Vagina (tissue), 2 donors: ENCODE results near the gene GJA4. TPM values are rescaled to one million over a fixed set of nuclear protein-coding genes. Genes with fewer than 3 reads are reported as not detected.

Experiments
- DNase-seq, 2 donors: peaks; one replicate each; pipeline ENCODE4 v3.0.0-alpha.2; 2017; ENCODE audit errors: extremely low spot score in 2 of 2
- H3K27ac ChIP-seq: fragments of 200-600 bp; sonication (generic); one replicate; pipeline ENCODE4 v1.5.1; 2019
- H3K27me3 ChIP-seq: fragments of 200-600 bp; sonication (generic); one replicate; pipeline ENCODE4 v1.5.1; 2019
- H3K36me3 ChIP-seq, 2 donors: fragments of 200-600 bp; sonication (generic); one replicate each; pipeline ENCODE4 v1.5.1; 2017 to 2019
- H3K4me1 ChIP-seq: fragments of 200-600 bp; sonication (generic); one replicate; pipeline ENCODE4 v1.5.1; 2019
- H3K4me3 ChIP-seq, 2 donors: fragments of 200-600 bp; sonication (generic); 1 replicate in 1 of 2; 2 replicates in 1 of 2; pipeline ENCODE4 v1.5.1; 2016 to 2019
- H3K9me3 ChIP-seq: fragments of 200-600 bp; sonication (generic); one replicate; pipeline ENCODE4 v1.5.1; 2019
- POLR2A ChIP-seq, 2 donors: fragments of 450-650 bp; IDR thresholded peaks; one replicate each; pipeline ENCODE4 v1.6.1; 2017; ENCODE audit warnings: antibody characterized with exemption in 2 of 2, mild to moderate bottlenecking in 2 of 2, moderate library complexity in 2 of 2
- POLR2AphosphoS5 ChIP-seq, 2 donors: sonication (generic); formaldehyde crosslinking; IDR thresholded peaks; one replicate each; pipeline ENCODE4 v1.9.0; 2017; ENCODE audit warnings: antibody characterized with exemption in 2 of 2, mild to moderate bottlenecking in 2 of 2, low read depth in 1 of 2; ENCODE audit not compliant: insufficient read depth in 1 of 2
- intact Hi-C: fragments of 100-400 bp; cut with DNase I; formaldehyde crosslinking; loops from one replicate; pipeline ENCODE4 v1.15.1; 2023
- total RNA-seq: library from RNA; depleted of rRNA; stranded (reverse); fragments of >200 nt; gene quantifications from one replicate; pipeline ENCODE4 v1.2.3, GENCODE V29; 2016
- TF ChIP-seq, protein P1 (sequence below), 3 experiments: fragments of 450-650 bp in 2 of 3; fragments of 200-600 bp in 1 of 3; sonication (generic) in 1 of 3; IDR thresholded peaks; one replicate each; pipeline ENCODE4 v1.5.1; 2017 to 2019; ENCODE audit warnings: antibody characterized with exemption in 3 of 3, mild to moderate bottlenecking in 2 of 3, moderate library complexity in 2 of 3

Gene GJA4
- total RNA-seq, 1 donor from 2014 or later, result 28.5 TPM

- H3K9me3 ChIP-seq, result no peaks in the 10 kb centered on the region
- no peak for TF ChIP-seq POLR2A (IDR thresholded peaks at IDR 0.05)
- TF ChIP-seq POLR2AphosphoS5 (IDR thresholded peaks at IDR 0.05; ENCODE audit: insufficient read depth in 1 of 2, low read depth in 1 of 2), result no peak
- TF ChIP-seq, protein P1, sequence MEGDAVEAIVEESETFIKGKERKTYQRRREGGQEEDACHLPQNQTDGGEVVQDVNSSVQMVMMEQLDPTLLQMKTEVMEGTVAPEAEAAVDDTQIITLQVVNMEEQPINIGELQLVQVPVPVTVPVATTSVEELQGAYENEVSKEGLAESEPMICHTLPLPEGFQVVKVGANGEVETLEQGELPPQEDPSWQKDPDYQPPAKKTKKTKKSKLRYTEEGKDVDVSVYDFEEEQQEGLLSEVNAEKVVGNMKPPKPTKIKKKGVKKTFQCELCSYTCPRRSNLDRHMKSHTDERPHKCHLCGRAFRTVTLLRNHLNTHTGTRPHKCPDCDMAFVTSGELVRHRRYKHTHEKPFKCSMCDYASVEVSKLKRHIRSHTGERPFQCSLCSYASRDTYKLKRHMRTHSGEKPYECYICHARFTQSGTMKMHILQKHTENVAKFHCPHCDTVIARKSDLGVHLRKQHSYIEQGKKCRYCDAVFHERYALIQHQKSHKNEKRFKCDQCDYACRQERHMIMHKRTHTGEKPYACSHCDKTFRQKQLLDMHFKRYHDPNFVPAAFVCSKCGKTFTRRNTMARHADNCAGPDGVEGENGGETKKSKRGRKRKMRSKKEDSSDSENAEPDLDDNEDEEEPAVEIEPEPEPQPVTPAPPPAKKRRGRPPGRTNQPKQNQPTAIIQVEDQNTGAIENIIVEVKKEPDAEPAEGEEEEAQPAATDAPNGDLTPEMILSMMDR (IDR thresholded peaks at IDR 0.05), result no peak
- no peak for DNase-seq
- peak overlapping the region; percentile 16 to 40 for H3K4me3 ChIP-seq
- H3K4me1 ChIP-seq, result peaks cover 13% of the 10 kb centered on the region
- no peaks in the 10 kb centered on the region for H3K36me3 ChIP-seq
- H3K27ac ChIP-seq, result peak overlapping the region; percentile 39
- H3K27me3 ChIP-seq, result no peaks in the 10 kb centered on the region
- intact Hi-C loops, result loop anchor here (5.0 kb wide), 1 partner anchor 58 kb away; no protein-coding TSS in a partner anchor
Observed at GRCh38 chr1:34794790-34795180, 2.0 kb downstream of the GJA4 start.

- intact Hi-C loops, result loop anchor here (5.0 kb wide), 1 partner anchor 56 kb away; no protein-coding TSS in a partner anchor
- DNase-seq, result no peak
- TF ChIP-seq, protein P1 (IDR thresholded peaks at IDR 0.05), result no peak
- TF ChIP-seq POLR2AphosphoS5 (IDR thresholded peaks at IDR 0.05; ENCODE audit: insufficient read depth in 1 of 2, low read depth in 1 of 2) (no peak), POLR2A (IDR thresholded peaks at IDR 0.05) (no peak)
- no peaks in the 10 kb centered on the region for H3K27me3 ChIP-seq
- H3K4me3 ChIP-seq, result peak overlapping the region in 1 of 2 donors; percentile 40
- peaks cover 13% of the 10 kb centered on the region for H3K4me1 ChIP-seq
- no peaks in the 10 kb centered on the region for H3K36me3 ChIP-seq
- H3K9me3 ChIP-seq, result no peaks in the 10 kb centered on the region
- peak overlapping the region; percentile 23 for H3K27ac ChIP-seq
Observed at GRCh38 chr1:34795916-34796315, 3.1 kb downstream of the GJA4 start.

DNA sequence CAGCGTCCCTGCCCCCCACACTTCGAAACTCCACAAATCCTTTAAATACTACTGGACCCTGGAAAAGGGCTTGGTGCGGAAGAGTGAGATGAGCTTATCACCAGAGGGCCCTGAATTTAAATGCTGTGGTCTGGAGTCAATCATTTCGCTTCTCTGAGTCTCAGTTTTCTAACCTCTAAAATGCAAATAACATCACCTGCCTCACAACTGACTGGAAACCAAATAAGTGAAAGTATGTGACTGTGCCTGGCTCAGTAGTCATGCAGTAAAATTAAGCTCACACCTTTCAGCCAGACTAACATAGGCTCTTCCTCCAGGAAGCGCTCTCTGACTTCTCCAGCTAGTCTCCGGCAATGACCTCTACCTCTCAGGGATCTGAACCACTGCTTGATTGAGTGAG, 4.2 kb downstream of the GJA4 start:
- Histone ChIP-seq H3K4me1 (peaks cover 11% of the 10 kb centered on the region), H3K9me3 (no peaks in the 10 kb centered on the region), H3K27me3 (no peaks in the 10 kb centered on the region), H3K27ac (peak overlapping the region; percentile 23), H3K4me3 (peak overlapping the region in 1 of 2 donors; percentile 40), H3K36me3 (no peaks in the 10 kb centered on the region)
- intact Hi-C loops, result loop anchor here (5.0 kb wide), 1 partner anchor 55 kb away; no protein-coding TSS in a partner anchor
- no peak for DNase-seq
- TF ChIP-seq POLR2AphosphoS5 (IDR thresholded peaks at IDR 0.05; ENCODE audit: insufficient read depth in 1 of 2, low read depth in 1 of 2), result no peak
- TF ChIP-seq, protein P1 (IDR thresholded peaks at IDR 0.05), result no peak
- no peak for TF ChIP-seq POLR2A (IDR thresholded peaks at IDR 0.05)

DNA sequence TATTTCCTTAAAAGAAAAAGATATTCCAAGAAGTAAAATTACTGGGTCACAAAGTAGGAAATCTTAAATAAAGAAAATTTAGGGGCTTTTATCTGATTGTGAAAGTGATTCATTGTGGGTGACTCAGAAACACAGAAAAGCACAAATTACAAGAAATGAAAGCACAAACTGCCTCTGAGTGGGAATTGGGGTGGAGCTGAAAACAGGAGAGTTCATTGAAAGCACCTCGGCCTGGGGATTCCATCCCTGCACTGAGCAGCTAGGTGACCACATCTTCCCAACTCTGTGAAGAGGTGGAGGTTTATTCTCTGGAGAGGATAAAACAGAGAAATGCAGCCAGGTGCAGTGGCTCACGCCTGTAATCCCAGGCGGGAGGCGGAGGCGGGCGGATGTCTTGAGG, 7.4 kb downstream of the GJA4 start:
- intact Hi-C loops, result no loop called here
- Histone ChIP-seq H3K4me3 (no peak overlapping the region), H3K4me1 (no peaks in the 10 kb centered on the region), H3K27me3 (no peaks in the 10 kb centered on the region), H3K36me3 (no peaks in the 10 kb centered on the region), H3K27ac (no peak overlapping the region), H3K9me3 (no peaks in the 10 kb centered on the region)
- no peak for DNase-seq
- TF ChIP-seq, protein P1 (IDR thresholded peaks at IDR 0.05), result no peak

GRCh38 chr1:34803770-34804169, 11.0 kb downstream of the GJA4 start:
- TF ChIP-seq POLR2AphosphoS5 (IDR thresholded peaks at IDR 0.05; ENCODE audit: insufficient read depth in 1 of 2, low read depth in 1 of 2), result no peak
- TF ChIP-seq, protein P1 (IDR thresholded peaks at IDR 0.05), result no peak
- TF ChIP-seq POLR2A (IDR thresholded peaks at IDR 0.05), result no peak
- Histone ChIP-seq H3K4me3 (no peak overlapping the region), H3K27ac (no peak overlapping the region), H3K36me3 (no peaks in the 10 kb centered on the region), H3K4me1 (no peaks in the 10 kb centered on the region), H3K27me3 (no peaks in the 10 kb centered on the region), H3K9me3 (no peaks in the 10 kb centered on the region)
- intact Hi-C loops, result no loop called here
- DNase-seq, result no peak
